Measurements from ENCODE around the gene STARD3. TPM values are rescaled to one million over a fixed set of nuclear protein-coding genes. Genes with fewer than 3 reads are reported as not detected.
A peak's percentile ranks its signal among the peaks of the same experiment; 100 is the strongest.

Gene STARD3
- total RNA-seq, 1 experiment from 2014 or later = 2,579 TPM

GRCh38 chr17:39653662-39654331 lies 16.9 kb downstream of the STARD3 start:
- H3K27me3 Mint-ChIP-seq (ENCODE audit: unreplicated experiment) = no peaks in the 10 kb centered on the region

GRCh38 chr17:39655105-39655504 lies 18.2 kb downstream of the STARD3 start:
- no peak for DNase-seq
- Mint-ChIP-seq H3K9me3 (ENCODE audit: low read depth, unreplicated experiment) (no peaks in the 10 kb centered on the region), H3K4me3 (ENCODE audit: low read depth, unreplicated experiment) (no peak overlapping the region), H3K27me3 (ENCODE audit: unreplicated experiment) (no peaks in the 10 kb centered on the region), H3K36me3 (ENCODE audit: insufficient read depth, unreplicated experiment) (peaks cover 70% of the 10 kb centered on the region), H3K4me1 (ENCODE audit: low read depth, unreplicated experiment) (peaks cover 23% of the 10 kb centered on the region), H3K27ac (ENCODE audit: unreplicated experiment) (no peak overlapping the region)
- intact Hi-C loops (cut with micrococcal nuclease; ENCODE audit: unreplicated experiment) = no loop called here
- TSS peak; percentile 30 for BruUV-seq (replicated peaks)
- CTCF ChIA-PET = interaction anchor here (0.6 to 161.2 kb wide), 41 partner anchors 35 to 1186 kb away, joined by 3 to 42089 read pairs (median 7); partner anchors contain the start of genes CASC3, ERBB2, GRB7 and GSDMA
- no peak for TF ChIP-seq CTCF (IDR thresholded peaks at IDR 0.05; ENCODE audit: unreplicated experiment)

More at GRCh38 chr17:39653662-39654331, 16.9 kb downstream of the STARD3 start:
- CTCF ChIA-PET = interaction anchor here (0.7 to 161.2 kb wide), 59 partner anchors 33 to 900 kb away, joined by 3 to 42089 read pairs (median 6); partner anchors contain the start of genes CDK12, ERBB2, GRB7 and GSDMA
- Mint-ChIP-seq H3K27ac (ENCODE audit: unreplicated experiment) (no peak overlapping the region), H3K9me3 (ENCODE audit: low read depth, unreplicated experiment) (no peaks in the 10 kb centered on the region), H3K36me3 (ENCODE audit: insufficient read depth, unreplicated experiment) (peaks cover 57% of the 10 kb centered on the region), H3K4me1 (ENCODE audit: low read depth, unreplicated experiment) (peaks cover 23% of the 10 kb centered on the region), H3K4me3 (ENCODE audit: low read depth, unreplicated experiment) (no peak overlapping the region)
- peak; percentile 100 for DNase-seq
- BruUV-seq (replicated peaks) = no TSS peak
- intact Hi-C loops (cut with micrococcal nuclease; ENCODE audit: unreplicated experiment) = loop anchor here (1.0 to 5.0 kb wide), 7 partner anchors 15 to 129 kb away; partner anchors contain the start of genes ERBB2, PNMT and STARD3
- TF ChIP-seq CTCF (IDR thresholded peaks at IDR 0.05; ENCODE audit: unreplicated experiment) = no peak

GRCh38 chr17:39658346-39658745 lies 21.4 kb downstream of the STARD3 start:
- Mint-ChIP-seq H3K27me3 (ENCODE audit: unreplicated experiment) (no peaks in the 10 kb centered on the region), H3K4me3 (ENCODE audit: low read depth, unreplicated experiment) (no peak overlapping the region), H3K9me3 (ENCODE audit: low read depth, unreplicated experiment) (no peaks in the 10 kb centered on the region), H3K36me3 (ENCODE audit: insufficient read depth, unreplicated experiment) (peaks cover 89% of the 10 kb centered on the region), H3K4me1 (ENCODE audit: low read depth, unreplicated experiment) (peaks cover 22% of the 10 kb centered on the region), H3K27ac (ENCODE audit: unreplicated experiment) (no peak overlapping the region)
- no TSS peak for BruUV-seq (replicated peaks)
- DNase-seq = no peak
- no peak for TF ChIP-seq CTCF (IDR thresholded peaks at IDR 0.05; ENCODE audit: unreplicated experiment)
- intact Hi-C loops (cut with micrococcal nuclease; ENCODE audit: unreplicated experiment) = no loop called here
- CTCF ChIA-PET = interaction anchor here (0.5 to 161.2 kb wide), 11 partner anchors 32 to 818 kb away, joined by 3 to 42089 read pairs (median 13); partner anchors contain the start of genes ERBB2, GRB7, GSDMA and GSDMB

- Mint-ChIP-seq H3K27ac (ENCODE audit: unreplicated experiment) (no peak overlapping the region), H3K36me3 (ENCODE audit: insufficient read depth, unreplicated experiment) (peaks cover 89% of the 10 kb centered on the region), H3K4me3 (ENCODE audit: low read depth, unreplicated experiment) (no peak overlapping the region), H3K27me3 (ENCODE audit: unreplicated experiment) (no peaks in the 10 kb centered on the region), H3K9me3 (ENCODE audit: low read depth, unreplicated experiment) (no peaks in the 10 kb centered on the region), H3K4me1 (ENCODE audit: low read depth, unreplicated experiment) (peaks cover 22% of the 10 kb centered on the region)
- BruUV-seq (replicated peaks) = no TSS peak
- intact Hi-C loops (cut with micrococcal nuclease; ENCODE audit: unreplicated experiment) = no loop called here
- DNase-seq = no peak
- no peak for TF ChIP-seq CTCF (IDR thresholded peaks at IDR 0.05; ENCODE audit: unreplicated experiment)
- CTCF ChIA-PET = interaction anchor here (0.6 to 161.2 kb wide), 9 partner anchors 32 to 308 kb away, joined by 3 to 42089 read pairs (median 254); partner anchors contain the start of genes ERBB2, GRB7, GSDMA and GSDMB
These were observed 21.8 kb downstream of the STARD3 start for GRCh38 chr17:39658760-39659159.

Measured in Calu3 (cell line).